NCI-H2196 treated with DMSO at 0.1 percent for 48 hours (cell line): ENCODE data around the gene GCN1.

ENCODE experiments used
- DNase-seq: peaks from one replicate; lab custom pipeline; 2025; ENCODE audit not compliant: unreplicated experiment; lab: John Stamatoyannopoulos, UW

GCN1 gene

DNA sequence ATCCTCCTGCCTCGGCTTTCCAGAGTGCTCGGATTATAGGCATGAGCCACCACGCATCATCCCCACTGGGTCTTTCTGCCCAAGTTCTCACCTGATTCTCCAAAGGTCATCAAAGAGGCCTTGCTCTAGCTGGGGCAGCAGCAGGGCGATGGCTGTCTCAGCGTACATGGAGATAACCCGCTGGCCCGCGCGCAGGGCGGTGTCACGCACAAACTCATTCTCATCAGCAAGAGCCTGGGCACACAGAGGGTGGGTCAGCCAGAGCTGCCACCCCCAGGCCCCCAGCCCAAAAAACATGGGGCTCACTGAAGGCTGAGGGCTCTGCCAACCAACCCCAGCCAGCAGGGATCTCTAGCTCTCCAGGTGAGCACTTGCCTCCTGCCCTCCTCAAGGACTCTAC, 50.3 kb downstream of the GCN1 start:
- DNase-seq: no peak

DNA sequence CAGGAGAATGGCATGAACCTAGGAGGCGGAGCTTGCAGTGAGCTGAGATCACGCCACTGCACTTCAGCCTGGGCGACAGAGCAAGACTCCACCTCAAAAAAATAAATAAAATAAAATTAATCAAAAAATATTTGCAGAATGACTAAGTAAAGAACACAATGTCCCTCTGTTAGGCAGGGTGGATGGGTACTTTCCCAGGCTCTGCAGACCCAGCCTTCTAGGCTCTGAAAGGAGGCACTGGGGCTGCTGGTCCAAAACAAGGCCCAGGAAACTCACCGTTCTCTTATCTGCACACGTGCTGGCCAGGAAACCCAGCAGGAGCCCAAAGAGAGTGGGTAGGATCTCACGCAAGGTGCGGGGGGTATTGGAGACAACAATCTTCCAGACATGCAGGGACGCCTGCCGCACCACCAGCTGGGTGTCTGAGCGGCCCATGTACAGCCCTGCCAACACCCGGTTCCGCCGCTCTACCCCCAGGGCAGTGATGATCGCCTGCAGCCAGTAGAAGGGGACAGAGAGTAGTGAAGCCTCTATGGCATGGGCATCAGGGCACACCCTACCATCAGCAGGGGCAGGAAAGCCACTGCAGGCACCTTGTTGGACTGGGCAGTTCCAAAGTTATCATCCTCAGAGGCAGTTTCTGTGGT, 52.2 kb downstream of the GCN1 start:
- DNase-seq: no peak

DNA sequence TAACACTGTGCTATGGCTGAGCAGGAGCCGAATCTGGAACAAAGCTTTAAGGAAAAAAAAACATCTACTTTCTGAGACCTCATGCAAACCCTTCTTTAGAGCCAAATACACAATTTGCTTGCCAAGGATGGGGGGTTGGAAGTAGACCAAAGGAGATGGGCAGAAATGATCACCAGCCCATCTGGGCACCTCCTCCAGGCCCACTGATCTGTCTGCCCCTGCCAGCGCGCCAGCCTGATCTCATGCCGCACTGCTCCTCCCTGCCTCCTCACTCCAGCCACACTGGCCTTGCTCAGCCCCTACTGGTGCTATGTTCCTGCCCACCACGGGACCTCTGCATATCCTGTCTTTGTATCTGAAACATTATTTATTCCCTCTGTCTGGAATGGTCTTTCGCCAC, 53.2 kb downstream of the GCN1 start:
- DNase-seq: no peak

DNA sequence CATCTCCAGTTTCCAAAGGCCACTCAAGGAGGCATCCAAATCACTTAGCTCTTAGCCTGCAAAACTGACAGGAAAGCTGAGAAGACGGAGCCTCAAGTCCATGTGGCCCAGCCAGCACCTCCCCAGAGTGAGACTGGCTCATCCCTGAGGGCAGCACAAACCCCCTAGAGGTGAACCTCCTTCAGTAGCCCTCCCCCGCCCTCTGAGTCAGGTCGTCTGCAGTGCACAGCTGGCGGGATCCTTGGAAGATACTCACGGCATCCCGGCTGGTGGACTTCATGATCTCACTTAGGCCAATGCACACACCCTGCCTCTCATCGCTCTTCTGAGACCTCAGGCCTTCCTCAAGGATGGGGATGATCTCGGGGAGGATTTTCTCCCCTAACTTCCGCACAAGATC, 53.9 kb downstream of the GCN1 start:
- DNase-seq: no peak

DNA sequence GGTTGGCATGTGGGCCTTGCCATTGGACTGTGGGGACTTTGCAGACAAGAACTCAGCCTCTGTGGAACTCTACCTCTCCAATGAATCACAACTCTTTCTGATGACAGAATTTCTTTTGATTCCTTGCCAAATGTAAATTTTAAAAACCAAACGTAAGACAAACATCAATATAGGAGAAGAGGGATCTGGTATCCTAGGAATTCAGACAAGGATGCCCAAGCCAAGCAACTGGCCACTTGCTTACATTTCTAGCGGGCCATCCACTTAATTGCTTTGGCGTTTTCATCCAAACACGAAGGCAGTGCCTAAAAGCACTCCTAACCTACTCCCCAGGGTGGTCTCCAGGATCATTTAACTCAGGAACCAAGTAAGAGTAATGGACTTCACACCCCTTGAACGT, 54.6 kb downstream of the GCN1 start:
- DNase-seq: no peak

DNA sequence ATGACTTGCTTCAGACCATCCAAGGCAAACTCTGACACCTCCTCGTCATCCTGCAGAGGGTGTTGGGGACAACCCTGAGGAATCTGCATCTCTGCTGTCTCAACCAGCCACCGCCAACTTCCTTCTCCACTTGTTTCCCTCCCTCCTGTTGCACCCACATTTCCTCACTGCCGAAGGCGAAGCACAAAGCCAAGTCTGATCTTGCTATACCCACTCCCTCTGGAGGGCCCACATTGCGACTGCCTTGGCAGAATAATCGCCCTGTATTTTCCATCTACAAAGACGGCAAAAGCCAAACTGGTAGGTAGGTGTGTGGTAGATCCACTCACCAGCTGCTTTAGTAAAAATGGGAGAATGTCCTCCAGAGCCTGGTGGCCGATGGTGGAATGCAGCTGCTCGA, 56.1 kb downstream of the GCN1 start:
- no peak for DNase-seq

DNA sequence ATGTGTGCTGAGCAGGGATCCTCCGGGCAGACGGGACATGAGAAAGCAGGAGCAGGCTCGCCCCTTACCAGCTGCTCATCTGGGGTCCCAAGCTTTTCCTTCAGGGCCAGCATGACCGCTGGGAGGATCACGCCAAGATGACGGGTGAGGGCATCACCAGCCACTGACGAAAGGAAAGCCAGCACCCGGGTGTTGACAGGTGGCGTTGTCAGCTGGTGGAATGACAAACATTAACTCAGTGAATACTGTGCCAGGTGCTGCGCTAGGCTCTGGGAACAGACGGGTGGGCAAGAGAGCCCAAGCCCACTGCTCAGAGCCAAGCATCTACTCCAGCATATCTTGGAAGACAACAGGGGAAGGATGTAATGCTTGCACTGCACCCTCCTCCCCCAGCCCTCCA, 56.7 kb downstream of the GCN1 start:
- DNase-seq: no peak

DNA sequence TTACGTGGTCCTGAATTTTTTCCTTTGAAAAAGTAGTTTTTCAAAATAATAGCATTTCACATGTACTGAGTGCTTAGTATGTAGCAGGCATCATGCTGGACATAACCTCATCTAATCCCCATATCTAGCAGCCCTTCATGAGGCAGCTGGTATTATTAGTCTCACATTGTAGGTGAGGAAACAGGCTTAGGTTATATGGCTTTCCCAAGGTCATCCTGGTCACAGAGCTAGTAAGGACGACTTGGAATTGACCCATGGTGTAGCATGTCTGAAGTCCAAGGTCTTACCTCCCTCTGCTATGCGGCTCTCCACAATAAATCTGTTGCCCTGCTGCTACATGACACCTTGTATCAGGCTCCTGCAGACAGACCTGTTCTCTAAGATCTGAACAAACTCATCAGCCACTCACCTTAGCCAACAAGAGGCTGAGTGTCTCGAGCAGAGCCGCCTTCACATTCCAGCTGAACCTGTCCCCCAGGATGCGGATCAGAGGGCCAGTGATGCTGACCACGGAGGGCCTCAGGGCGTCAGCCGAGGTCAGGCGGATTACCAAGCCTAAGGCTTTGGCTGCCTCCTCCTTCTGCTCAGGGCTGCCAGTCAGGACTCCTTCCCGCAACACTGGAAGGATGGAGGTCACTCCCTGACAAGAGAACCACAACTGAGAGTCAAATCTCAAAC, 58.3 kb downstream of the GCN1 start:
- no peak for DNase-seq

DNA sequence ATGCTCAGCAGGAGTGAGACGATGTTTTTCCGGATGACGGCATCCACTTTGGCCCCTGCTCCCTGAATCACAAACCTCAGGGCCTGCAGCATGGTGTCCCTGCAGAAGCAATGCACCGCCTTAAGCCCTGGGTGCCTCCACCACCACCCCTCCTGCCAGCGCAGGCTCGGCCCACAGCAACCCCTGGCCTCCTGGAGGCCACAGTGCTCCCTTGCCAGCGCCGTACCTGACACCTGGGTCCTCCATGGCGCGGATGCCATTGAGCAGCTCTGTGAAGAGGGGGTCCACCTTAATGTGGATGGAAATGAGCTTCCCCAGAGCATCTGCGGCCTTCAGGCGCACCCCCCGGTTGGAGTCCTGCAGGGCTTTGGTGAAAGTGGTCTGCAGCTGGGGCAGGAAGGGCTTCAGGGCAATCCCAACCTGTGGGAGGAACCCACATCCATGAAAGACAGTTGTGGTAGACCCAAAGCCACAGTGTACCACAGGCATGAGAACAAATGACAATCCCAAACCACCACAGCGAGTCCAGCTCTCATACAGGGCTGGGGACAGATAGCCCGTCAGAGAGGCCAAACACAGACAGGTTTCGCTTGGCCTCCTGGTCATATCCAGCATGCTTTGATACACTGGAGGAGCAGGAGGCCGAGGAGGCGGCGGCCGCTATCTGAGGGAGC, 60.1 kb downstream of the GCN1 start:
- no peak for DNase-seq

DNA sequence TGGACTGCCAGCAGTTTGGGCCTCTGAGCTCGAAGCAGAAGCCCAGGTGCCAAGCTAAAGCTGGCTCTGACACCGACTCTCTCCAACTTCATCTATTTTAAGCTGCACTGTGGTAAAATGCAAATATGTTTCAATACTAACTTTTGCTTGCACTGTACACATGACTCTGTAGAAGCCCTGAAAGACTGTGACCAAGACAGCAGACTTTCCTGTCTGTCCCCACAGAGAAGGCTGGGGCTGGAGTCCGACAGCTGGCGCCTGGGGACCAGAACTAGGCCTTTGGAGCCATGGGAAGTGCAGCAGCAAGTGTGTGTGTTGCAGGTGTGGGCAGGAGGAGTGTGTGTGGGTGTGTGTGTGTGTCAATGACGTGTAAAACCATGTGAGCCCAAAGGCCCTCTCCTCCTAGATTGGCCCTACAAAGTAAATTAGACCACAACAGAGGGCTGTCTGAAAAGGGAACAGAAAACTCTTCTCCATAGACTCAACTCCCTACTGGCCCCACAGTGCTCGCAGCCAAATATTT, 61.6 kb downstream of the GCN1 start:
- DNase-seq: no peak

DNA sequence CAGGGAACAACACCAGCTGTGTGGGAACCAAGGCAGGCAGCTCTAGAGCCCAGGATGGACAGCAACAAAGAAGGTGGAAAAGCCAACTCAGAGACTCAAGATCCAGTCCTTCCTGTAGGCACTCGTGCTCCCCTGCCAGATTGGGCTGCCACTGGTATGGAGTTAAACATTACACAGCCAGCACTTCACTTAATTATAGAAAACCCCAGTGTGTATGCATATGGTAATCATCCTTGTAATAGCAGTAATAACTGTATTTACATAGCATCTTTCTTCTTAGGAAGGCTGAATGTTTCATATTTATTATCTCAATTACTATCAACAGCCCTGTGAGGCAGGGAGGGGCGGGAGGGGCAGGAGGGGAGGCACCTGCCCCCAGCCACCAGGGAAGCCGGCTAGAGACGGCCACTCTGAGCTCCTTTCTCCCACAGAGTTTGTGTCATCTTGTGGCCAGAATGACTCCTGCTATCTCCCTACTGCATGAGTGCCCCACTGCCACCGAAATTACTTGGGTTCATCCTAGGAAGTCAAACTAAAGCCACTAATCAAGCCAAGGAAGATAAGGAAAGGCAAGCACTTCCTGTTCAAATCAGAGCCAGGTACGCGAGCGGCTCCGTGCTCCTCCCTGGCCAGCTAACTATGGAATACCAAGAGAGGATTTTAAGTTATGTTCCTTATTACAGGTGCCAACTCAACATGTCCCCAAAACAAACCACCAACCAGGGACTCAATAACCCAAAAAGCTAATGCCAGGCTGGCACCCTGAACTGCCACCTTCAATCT, 62.3 kb downstream of the GCN1 start:
- DNase-seq: no peak

DNA sequence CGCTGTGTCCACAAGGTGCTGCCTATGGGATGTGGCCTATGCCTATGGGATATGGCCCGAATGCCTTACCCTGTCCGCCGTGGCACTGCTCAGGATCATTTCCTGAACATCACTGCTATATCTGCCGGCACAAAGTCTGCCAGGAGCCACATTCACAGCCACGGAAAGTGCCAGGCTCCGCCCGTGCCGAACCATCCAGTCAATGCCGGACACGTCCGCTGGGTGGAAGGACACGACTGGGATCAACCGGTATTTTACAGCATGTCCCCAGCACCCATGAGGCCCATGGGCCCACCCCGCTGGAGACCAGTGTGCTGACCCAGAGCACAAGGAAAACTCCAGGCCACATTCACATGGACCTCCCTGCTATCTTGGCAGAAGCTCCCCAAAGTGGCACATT, 63.4 kb downstream of the GCN1 start:
- DNase-seq: no peak

DNA sequence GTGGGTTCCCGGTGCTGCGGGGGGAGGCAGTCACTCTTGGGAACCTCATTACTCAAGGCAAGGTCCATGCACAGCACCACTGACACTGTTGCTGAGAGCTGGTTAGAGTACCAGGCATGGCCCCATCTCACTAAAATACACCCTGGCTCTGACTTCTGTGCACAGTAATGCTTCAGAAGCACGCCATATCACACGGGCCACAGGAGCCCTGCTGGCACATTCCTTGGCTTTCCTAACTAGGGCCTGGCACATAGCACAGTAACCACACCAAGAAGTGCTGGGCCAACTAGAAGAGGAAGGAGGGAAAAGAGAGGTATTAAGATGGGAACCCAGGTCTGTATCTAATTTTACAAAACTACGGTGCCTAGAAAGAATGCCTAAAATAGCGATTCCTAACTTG, 64.5 kb downstream of the GCN1 start:
- DNase-seq: no peak

DNA sequence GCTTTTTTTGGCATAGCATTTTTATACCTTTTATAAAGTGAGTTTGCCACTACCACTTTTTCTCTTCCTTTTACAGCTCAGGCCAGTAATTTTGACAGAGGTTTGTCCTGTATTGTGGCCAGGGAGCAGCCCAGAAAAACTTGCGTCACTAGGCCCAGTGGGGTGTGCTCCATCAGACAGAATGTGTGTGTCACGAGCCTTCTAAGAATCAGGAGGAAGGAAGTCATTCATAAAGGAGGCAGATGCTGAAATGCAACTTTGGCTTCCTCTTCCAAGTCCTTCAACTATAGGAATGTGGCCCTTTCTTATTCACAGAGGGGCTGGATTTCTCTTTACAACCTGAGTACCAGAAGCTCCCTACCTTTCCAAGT, 67.9 kb downstream of the GCN1 start:
- DNase-seq: no peak

DNA sequence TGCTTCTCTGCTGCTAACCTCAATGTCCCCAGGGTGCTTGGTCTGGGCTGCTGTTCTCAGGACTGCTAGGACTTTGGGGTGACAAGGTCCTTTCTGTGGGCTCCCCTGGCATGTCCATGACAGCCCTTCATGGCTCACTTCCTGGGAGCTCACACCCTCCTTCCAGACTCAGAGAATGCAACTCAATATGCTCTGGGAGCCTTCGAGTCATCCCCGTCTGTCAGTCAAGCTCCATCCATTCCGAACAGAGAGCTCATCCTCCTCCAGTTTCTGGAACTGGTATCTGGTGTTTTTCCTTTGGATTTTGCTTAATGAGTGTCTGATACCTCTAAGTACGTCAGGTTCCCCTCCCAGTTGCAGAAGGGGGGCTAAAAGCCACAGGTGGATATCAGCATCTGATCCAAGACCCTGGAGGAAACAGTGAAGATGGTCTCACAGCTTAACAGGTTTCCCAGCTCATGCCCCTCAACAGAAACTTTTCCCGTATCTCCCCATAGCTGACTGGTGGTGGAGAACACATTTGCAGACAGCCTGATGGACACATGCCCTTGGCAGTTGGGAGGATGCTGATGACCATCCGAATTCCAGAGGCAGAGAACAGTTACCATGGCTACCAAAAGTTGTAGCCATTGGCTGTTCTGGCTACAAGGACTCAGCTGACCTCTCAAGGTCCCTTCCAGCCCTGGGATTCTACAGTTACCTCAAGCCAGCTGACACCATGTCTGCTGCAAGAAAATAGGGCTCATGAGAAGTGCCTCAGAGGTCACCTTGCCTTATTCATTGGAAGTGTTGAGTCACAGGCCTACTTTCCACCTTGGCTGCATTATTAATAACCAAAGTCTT, 68.5 kb downstream of the GCN1 start:
- no peak for DNase-seq

DNA sequence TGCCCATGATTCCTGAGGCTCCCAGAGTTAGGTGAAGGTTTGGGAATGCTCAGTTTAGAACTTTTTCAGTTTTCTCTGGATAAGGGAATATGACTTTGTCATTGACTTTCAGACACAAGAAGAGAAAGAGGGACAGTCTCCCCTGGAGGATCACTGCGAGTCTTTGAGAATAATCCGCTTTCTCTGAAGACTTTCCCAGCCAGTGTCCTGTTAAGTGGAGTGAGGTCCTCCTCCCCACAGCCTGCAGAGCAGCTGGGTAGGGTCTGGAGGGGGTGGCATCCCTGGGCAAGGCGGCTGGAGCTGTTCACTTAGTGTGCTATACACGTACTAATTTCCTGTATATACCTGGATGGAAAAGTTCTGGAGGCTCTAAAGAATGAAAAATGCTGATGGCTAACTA, 69.5 kb downstream of the GCN1 start:
- no peak for DNase-seq

DNA sequence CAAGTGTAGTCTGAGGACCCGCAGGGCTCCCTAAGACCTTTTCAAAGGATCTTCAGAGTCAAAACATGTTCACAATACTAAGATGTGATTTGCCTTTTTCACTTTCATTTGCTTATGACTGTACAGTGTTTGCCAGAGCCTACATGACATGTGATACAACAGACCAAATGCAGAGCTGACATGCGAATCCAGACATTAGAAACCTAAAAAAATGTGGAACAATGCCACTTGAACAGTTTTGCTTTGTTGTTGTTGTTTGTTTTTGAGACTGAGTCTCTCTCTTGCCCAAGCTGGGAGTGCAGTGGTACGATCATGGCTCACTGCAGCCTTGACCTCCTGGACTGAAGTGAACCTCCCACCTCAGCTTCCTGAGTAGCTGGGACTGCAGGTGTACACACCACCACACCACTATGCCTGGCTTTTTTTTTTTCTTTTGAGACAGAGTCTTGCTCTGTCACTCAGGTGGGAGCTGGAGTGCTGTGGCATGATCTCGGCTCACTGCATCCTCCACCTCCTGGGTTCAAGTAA, 72.7 kb downstream of the GCN1 start:
- no peak for DNase-seq

DNA sequence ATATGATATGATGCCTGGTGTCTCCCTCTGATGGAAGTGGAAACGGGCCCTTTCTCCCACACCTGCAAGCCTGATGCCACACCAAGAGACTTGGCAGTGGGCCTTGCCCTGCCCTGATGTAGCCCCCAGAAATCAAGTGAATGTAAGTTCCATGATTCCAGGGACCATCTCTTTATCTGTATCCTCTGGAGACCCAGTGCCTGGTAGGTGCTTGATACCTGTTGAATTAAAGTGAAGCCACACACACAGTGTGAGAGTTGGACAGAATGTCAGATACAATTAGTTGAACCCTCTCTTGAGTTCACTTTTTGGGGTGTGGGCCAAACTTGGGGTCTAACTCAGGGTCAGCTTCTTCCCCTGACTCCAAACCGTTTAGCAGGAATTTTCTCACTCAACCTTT, 73.2 kb downstream of the GCN1 start:
- DNase-seq: no peak

DNA sequence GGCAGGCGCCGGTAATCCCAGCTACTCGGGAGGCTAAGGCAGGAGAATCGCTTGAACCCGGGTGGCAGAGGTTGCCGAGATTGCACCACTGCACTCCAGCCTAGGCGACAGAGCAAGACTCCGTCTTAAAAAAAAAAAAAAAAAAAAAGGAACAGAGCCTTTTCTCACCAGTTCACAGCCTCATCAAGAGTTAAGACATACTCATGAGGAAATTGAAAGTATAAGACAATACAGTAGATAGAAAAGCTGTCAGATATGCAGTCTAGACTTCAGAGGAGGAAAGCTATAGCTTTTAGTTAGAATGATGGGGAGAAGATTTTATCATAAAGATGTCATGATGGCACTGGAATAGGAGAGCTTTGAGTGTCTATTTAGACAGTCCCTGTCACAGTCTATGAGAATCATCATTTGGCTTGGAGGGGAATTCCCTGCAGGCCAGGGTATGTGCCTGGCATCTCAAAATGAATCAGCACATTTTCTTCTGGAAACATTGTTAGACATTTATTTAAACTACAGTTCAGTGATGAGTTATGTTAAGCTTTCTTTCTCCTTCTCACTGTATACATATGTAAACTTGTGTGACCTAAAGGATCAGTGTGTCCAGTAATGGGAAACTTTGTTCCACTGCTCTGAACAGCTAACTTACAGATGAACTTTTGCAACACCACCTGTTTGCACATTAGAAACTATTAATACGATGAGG, 75.1 kb downstream of the GCN1 start:
- no peak for DNase-seq
